ENCODE results near the gene PKN1. TPM values are rescaled to one million over a fixed set of nuclear protein-coding genes. Genes with fewer than 3 reads are reported as not detected.

PKN1 gene
- total RNA-seq, 1 donor from 2014 or later = 151 TPM

DNA sequence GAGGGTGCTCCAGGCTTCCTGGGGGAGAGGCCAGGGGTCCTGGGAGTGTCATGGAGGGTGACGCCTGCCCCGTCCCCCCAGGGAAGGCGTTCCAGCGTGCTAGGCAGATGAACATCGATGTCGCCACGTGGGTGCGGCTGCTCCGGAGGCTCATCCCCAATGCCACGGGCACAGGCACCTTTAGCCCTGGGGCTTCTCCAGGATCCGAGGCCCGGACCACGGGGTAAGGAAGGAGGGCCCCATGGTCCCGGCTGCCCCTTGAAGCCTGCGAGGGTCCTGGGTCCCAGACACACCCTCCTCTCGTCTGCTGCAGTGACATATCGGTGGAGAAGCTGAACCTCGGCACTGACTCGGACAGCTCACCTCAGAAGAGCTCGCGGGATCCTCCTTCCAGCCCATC lies 30.6 kb downstream of the PKN1 start:
- H3K4me1 Mint-ChIP-seq (ENCODE audit: unreplicated experiment) = no peaks in the 10 kb centered on the region
- H3K36me3 Mint-ChIP-seq (ENCODE audit: unreplicated experiment) = peaks cover 39% of the 10 kb centered on the region
- no peaks in the 10 kb centered on the region for H3K9me3 Mint-ChIP-seq (ENCODE audit: unreplicated experiment)
- H3K27me3 Mint-ChIP-seq (ENCODE audit: unreplicated experiment) = no peaks in the 10 kb centered on the region
- H3K27ac Mint-ChIP-seq (ENCODE audit: unreplicated experiment) = no peak overlapping the region
- TF ChIP-seq CTCF (IDR thresholded peaks at IDR 0.05) = no peak
- H3K4me3 Mint-ChIP-seq (ENCODE audit: unreplicated experiment) = no peak overlapping the region
- no peak for DNase-seq (ENCODE audit: extremely low spot score, unreplicated experiment)

GRCh38 chr19:14467391-14467790 lies 34.3 kb downstream of the PKN1 start:
- no peak for DNase-seq (ENCODE audit: extremely low spot score, unreplicated experiment)
- H3K27ac Mint-ChIP-seq (ENCODE audit: unreplicated experiment) = no peak overlapping the region
- H3K4me1 Mint-ChIP-seq (ENCODE audit: unreplicated experiment) = peaks cover 5% of the 10 kb centered on the region
- H3K4me3 Mint-ChIP-seq (ENCODE audit: unreplicated experiment) = no peak overlapping the region
- no peaks in the 10 kb centered on the region for H3K27me3 Mint-ChIP-seq (ENCODE audit: unreplicated experiment)
- H3K36me3 Mint-ChIP-seq (ENCODE audit: unreplicated experiment) = peaks cover 25% of the 10 kb centered on the region
- no peaks in the 10 kb centered on the region for H3K9me3 Mint-ChIP-seq (ENCODE audit: unreplicated experiment)
- no peak for TF ChIP-seq CTCF (IDR thresholded peaks at IDR 0.05)

DNA sequence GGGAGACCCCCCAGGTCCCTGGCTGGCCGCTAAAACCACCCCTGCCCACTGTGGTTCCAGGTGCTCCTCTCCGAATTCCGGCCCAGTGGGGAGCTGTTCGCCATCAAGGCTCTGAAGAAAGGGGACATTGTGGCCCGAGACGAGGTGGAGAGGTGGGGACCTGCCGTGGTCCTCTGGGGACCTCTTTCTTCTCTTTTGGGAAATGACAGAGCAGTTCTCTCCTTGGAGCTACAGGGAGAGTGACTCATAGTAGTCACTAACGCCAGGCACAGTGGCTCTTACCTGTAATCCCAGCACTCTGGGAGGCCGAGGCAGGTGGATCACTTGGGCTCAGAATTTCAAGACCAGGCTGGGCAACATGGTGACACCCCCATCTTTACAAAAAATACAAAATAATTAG lies 34.7 kb downstream of the PKN1 start:
- no peaks in the 10 kb centered on the region for H3K27me3 Mint-ChIP-seq (ENCODE audit: unreplicated experiment)
- H3K36me3 Mint-ChIP-seq (ENCODE audit: unreplicated experiment) = peaks cover 21% of the 10 kb centered on the region
- H3K9me3 Mint-ChIP-seq (ENCODE audit: unreplicated experiment) = no peaks in the 10 kb centered on the region
- DNase-seq (ENCODE audit: extremely low spot score, unreplicated experiment) = no peak
- H3K4me1 Mint-ChIP-seq (ENCODE audit: unreplicated experiment) = peaks cover 5% of the 10 kb centered on the region
- no peak for TF ChIP-seq CTCF (IDR thresholded peaks at IDR 0.05)
- no peak overlapping the region for H3K27ac Mint-ChIP-seq (ENCODE audit: unreplicated experiment)
- no peak overlapping the region for H3K4me3 Mint-ChIP-seq (ENCODE audit: unreplicated experiment)

GRCh38 chr19:14470031-14470876 lies 37.1 kb downstream of the PKN1 start:
- no peak for TF ChIP-seq CTCF (IDR thresholded peaks at IDR 0.05)
- Mint-ChIP-seq H3K9me3 (ENCODE audit: unreplicated experiment) (no peaks in the 10 kb centered on the region), H3K36me3 (ENCODE audit: unreplicated experiment) (peaks cover 11% of the 10 kb centered on the region), H3K4me1 (ENCODE audit: unreplicated experiment) (peaks cover 13% of the 10 kb centered on the region), H3K27ac (ENCODE audit: unreplicated experiment) (no peak overlapping the region), H3K27me3 (ENCODE audit: unreplicated experiment) (no peaks in the 10 kb centered on the region), H3K4me3 (ENCODE audit: unreplicated experiment) (no peak overlapping the region)
- DNase-seq (ENCODE audit: extremely low spot score, unreplicated experiment) = no peak

GRCh38 chr19:14471436-14472187 lies 38.5 kb downstream of the PKN1 start:
- Mint-ChIP-seq H3K27me3 (ENCODE audit: unreplicated experiment) (no peaks in the 10 kb centered on the region), H3K27ac (ENCODE audit: unreplicated experiment) (no peak overlapping the region), H3K4me3 (ENCODE audit: unreplicated experiment) (no peak overlapping the region), H3K4me1 (ENCODE audit: unreplicated experiment) (peaks cover 26% of the 10 kb centered on the region), H3K9me3 (ENCODE audit: unreplicated experiment) (no peaks in the 10 kb centered on the region), H3K36me3 (ENCODE audit: unreplicated experiment) (peaks cover 7% of the 10 kb centered on the region)
- no peak for TF ChIP-seq CTCF (IDR thresholded peaks at IDR 0.05)
- DNase-seq (ENCODE audit: extremely low spot score, unreplicated experiment) = no peak

Measured in osteocyte (in vitro differentiated cells).